HG02870 (cell line): ENCODE measurements around the gene ARL15.

Source experiments
- ATAC-seq: cut with Tn5 transposase; IDR thresholded peaks from one replicate; pipeline ENCODE4 v1.9.1; 2021; ENCODE audit warnings: mild to moderate bottlenecking, moderate library complexity; ENCODE audit not compliant: unreplicated experiment

Gene ARL15

GRCh38 chr5:54315736-54316528 lies 5.6 kb upstream of the ARL15 start:
- ATAC-seq = no peak

- ATAC-seq = no peak
Measured at GRCh38 chr5:54313311-54314270, 3.2 kb upstream of the ARL15 start.

GRCh38 chr5:54312499-54312898 lies 2.1 kb upstream of the ARL15 start:
- ATAC-seq = no peak

GRCh38 chr5:54311176-54311677 lies 854 bp upstream of the ARL15 start:
- ATAC-seq = no peak

GRCh38 chr5:54309691-54310432 lies 511 bp downstream of the ARL15 start:
- ATAC-seq = peak; percentile 16

- ATAC-seq = no peak
Measured at GRCh38 chr5:54309276-54309675, 1.1 kb downstream of the ARL15 start.

GRCh38 chr5:54307583-54307982 lies 2.8 kb downstream of the ARL15 start:
- ATAC-seq = no peak

GRCh38 chr5:54306893-54307292 lies 3.5 kb downstream of the ARL15 start:
- ATAC-seq = no peak

- no peak for ATAC-seq
Measured at GRCh38 chr5:54305737-54306136, 4.6 kb downstream of the ARL15 start.

- no peak for ATAC-seq
Measured at GRCh38 chr5:54304040-54304439, 6.3 kb downstream of the ARL15 start.

GRCh38 chr5:54302267-54302687 lies 8.1 kb downstream of the ARL15 start:
- ATAC-seq = no peak

GRCh38 chr5:54301849-54302248 lies 8.5 kb downstream of the ARL15 start:
- no peak for ATAC-seq

- no peak for ATAC-seq
Measured at GRCh38 chr5:54301220-54301619, 9.2 kb downstream of the ARL15 start.

- ATAC-seq = no peak
Measured at GRCh38 chr5:54298947-54299346, 11.4 kb downstream of the ARL15 start.

- no peak for ATAC-seq
Measured at GRCh38 chr5:54296386-54296785, 14.0 kb downstream of the ARL15 start.

GRCh38 chr5:54295651-54296276 lies 14.6 kb downstream of the ARL15 start:
- ATAC-seq = no peak

GRCh38 chr5:54294097-54294667 lies 16.2 kb downstream of the ARL15 start:
- no peak for ATAC-seq

- ATAC-seq = no peak
Measured at GRCh38 chr5:54292866-54293265, 17.5 kb downstream of the ARL15 start.

- no peak for ATAC-seq
Measured at GRCh38 chr5:54291498-54291897, 18.9 kb downstream of the ARL15 start.

- no peak for ATAC-seq
Measured at GRCh38 chr5:54289769-54290168, 20.6 kb downstream of the ARL15 start.
